Measurements from ENCODE around the gene TMEM156.
"Not testable (repeated sequence)": the region's sequence is repeated elsewhere in the genome, so short reads cannot be mapped to it uniquely, and the experiment has no call there.

TMEM156 gene

DNA sequence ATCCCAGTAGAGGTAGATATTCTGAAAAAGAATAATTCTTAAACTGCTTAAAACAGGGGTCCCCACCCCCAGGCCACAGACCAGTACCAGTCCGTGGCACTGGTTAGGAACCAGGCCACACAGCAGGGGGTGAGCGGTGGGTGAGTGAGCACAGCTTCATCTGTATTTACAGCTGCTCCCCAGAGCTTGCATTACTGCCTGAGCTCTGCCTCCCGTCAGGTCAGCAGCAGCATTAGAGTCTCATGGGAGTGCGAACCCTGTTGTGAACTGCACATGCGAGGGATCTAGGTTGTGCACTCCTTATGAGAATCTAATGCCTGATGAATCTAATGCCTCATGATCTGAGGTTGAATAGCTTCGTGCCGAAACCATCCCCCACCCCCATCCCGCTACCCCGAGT, 87.8 kb downstream of the TMEM156 start:
- no peak for DNase-seq (ENCODE audit: low read depth)
- TF ChIP-seq, protein P1, sequence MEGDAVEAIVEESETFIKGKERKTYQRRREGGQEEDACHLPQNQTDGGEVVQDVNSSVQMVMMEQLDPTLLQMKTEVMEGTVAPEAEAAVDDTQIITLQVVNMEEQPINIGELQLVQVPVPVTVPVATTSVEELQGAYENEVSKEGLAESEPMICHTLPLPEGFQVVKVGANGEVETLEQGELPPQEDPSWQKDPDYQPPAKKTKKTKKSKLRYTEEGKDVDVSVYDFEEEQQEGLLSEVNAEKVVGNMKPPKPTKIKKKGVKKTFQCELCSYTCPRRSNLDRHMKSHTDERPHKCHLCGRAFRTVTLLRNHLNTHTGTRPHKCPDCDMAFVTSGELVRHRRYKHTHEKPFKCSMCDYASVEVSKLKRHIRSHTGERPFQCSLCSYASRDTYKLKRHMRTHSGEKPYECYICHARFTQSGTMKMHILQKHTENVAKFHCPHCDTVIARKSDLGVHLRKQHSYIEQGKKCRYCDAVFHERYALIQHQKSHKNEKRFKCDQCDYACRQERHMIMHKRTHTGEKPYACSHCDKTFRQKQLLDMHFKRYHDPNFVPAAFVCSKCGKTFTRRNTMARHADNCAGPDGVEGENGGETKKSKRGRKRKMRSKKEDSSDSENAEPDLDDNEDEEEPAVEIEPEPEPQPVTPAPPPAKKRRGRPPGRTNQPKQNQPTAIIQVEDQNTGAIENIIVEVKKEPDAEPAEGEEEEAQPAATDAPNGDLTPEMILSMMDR (conservative IDR thresholded peaks at IDR 0.05; ENCODE audit: low read length), result no peak

DNA sequence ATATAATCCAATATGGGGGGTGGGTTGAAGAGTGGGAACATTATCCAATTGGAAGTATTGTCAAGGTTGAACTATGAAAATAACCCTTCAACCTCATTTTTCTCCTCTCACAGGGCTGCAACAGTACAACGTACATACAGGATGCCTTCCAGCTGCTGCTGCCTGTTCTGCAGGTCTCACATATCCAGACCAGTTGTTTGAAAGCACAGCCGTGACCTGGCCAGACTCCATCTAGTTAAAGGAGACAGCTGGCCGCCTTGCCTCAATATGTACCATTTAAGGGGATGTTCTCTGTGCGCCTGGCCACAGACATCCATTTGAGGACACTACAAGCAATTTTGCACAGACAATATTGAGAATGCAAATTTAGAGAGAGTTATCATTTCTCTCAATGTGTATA, 88.9 kb downstream of the TMEM156 start:
- TF ChIP-seq, protein P1 (conservative IDR thresholded peaks at IDR 0.05; ENCODE audit: low read length), result no peak
- no peak for DNase-seq (ENCODE audit: low read depth)
- H3K4me3 ChIP-seq (ENCODE audit: low read length), result no peak overlapping the region

More for the DNA sequence above, 87.8 kb downstream of the TMEM156 start:
- H3K4me3 ChIP-seq (ENCODE audit: low read length), result no peak overlapping the region

DNA sequence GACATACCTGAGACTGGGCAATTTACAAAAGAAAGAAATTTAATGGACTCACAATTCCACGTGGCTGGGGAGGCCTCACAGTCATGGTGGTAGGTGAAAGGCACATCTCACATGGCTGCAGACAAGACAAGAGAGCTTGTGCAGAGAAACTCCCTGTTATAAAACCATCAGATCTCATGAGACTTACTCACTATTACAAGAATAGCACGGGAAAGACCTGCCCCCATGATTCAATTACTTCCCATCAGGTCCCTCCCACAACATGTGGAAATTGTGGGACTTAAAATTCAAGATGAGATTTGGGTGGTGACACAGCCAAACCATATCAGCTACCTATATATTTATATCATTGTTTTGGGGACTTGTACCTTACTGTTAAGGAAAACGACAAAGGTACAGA, 90.3 kb downstream of the TMEM156 start:
- peak; percentile 39 for DNase-seq (ENCODE audit: low read depth)

DNA sequence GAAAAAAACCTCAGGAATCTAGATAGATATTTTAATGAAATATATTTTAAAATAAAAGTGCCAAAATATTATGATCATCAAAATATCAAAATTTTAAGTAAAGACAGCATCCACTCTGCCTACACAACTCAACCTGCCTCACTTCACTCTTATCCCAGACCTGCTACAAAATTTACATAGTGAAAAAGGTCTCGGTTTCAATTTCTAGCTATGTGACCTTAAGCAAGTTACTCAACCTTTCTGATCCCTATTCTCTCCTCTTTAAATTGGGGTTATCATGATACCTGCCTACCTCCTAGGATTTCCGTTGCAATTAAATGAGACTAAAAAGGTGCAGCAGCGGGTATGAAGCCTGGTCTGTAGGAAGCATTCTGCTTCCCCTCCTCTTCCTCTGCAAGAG, 91.7 kb downstream of the TMEM156 start:
- DNase-seq (ENCODE audit: low read depth), result no peak
- TF ChIP-seq, protein P1 (conservative IDR thresholded peaks at IDR 0.05; ENCODE audit: low read length), result no peak
- H3K4me3 ChIP-seq (ENCODE audit: low read length), result no peak overlapping the region

More for the DNA sequence above, 90.3 kb downstream of the TMEM156 start:
- H3K4me3 ChIP-seq (ENCODE audit: low read length), result not testable (repeated sequence)

DNA sequence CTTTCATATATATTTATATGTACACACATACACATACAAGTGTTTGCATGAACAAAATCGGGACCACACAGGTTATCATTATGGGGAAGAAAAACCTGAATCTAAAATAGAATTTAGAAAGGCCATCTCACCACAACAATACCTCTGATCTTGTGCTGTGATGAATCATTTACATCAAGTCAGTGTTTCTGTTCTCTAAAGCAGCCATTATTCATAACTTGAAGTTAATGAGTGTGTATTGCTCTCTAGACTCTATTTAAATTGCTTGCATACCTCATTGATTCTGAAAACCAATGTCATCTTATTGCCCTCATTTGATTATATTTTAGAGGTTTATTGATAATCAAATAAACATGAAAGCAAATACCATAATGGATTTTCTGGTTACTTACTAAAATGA, 93.0 kb downstream of the TMEM156 start:
- TF ChIP-seq, protein P1 (conservative IDR thresholded peaks at IDR 0.05; ENCODE audit: low read length), result no peak
- DNase-seq (ENCODE audit: low read depth), result no peak
- no peak overlapping the region for H3K4me3 ChIP-seq (ENCODE audit: low read length)

DNA sequence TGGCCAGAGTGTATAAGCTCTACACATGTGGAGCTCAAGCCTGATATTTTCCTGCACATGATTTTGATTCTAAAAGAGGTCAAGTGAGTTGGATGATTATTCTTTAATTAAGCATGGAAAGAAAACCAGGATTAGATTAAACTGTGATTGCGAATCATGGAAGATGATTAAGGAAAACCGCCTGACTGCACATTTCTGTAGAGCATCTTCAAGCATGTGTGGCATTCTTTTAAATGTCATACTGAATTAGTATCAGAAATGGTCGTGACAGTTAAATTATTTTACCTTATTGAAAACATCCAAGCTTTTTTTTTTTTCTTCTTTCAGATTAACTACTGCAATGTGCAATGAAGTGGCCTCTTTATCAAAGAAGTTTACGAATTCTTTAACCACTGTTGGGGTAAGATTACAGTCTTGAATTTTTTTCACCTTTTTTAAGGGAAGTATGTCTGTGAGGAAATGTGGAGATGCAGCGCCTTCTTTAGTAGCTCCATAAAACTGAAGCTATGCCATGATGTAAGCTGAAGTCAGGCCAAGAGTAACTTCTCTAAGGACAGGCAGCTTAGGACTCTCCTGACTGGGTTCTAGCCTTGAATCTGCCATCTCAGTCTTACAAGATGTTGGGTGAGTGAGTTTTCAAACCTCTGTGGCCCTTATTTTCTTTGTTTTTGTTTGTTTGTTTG, 96.7 kb downstream of the TMEM156 start:
- peak; percentile 43 for DNase-seq (ENCODE audit: low read depth)
- H3K4me3 ChIP-seq (ENCODE audit: low read length), result no peak overlapping the region
- TF ChIP-seq, protein P1 (conservative IDR thresholded peaks at IDR 0.05; ENCODE audit: low read length), result no peak

DNA sequence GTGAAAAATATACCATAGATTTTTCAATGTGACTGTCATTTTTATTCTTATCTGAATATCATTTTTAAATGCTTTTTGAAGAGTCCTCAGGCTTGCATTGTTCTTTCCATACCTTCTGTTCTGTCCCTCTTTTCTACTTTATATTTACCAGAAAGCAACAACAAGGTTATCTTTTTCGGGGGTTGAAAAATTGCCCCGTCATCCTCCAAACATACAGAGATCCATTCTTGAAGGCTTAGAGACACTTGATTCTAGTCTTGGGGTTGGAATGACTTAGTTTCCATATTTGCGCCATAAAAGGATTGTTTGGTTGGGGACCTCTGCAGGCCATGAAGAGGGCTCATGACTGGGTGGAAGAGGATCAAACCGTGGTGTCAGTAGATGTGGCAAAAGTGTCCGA, 101.1 kb downstream of the TMEM156 start:
- no peak for DNase-seq (ENCODE audit: low read depth)
- TF ChIP-seq, protein P1 (conservative IDR thresholded peaks at IDR 0.05; ENCODE audit: low read length), result no peak
- H3K4me3 ChIP-seq (ENCODE audit: low read length), result no peak overlapping the region

All from AG10803 (cell line).